Peyer's patch (tissue), 4 donors: ENCODE measurements around the gene EHD2. TPM values are rescaled to one million over a fixed set of nuclear protein-coding genes. Genes with fewer than 3 reads are reported as not detected.

Experiments used
- DNase-seq, 3 donors: peaks; one replicate each; pipeline ENCODE4 v3.0.0-alpha.2; 2017 to 2019
- H3K27ac ChIP-seq, 4 donors: fragments of 200-600 bp; sonication (generic); one replicate each; pipeline ENCODE4 v1.5.1; 2016 to 2019
- H3K27me3 ChIP-seq, 2 donors: fragments of 200-600 bp; sonication (generic); one replicate each; pipeline ENCODE4 v1.5.1; 2019
- H3K36me3 ChIP-seq, 3 donors: fragments of 200-600 bp; sonication (generic); one replicate each; pipeline ENCODE4 v1.5.1; 2016 to 2019
- H3K4me1 ChIP-seq, 4 donors: fragments of 200-600 bp; sonication (generic); one replicate each; pipeline ENCODE4 v1.5.1; 2016 to 2019
- H3K4me3 ChIP-seq, 4 donors: fragments of 200-600 bp; sonication (generic); 1 replicate in 3 of 4; 2 replicates in 1 of 4; pipeline ENCODE4 v1.5.1; 2016 to 2019; ENCODE audit warnings: mild to moderate bottlenecking in 1 of 4
- H3K9me3 ChIP-seq, 4 donors: fragments of 200-600 bp; sonication (generic); one replicate each; pipeline ENCODE4 v1.5.1; 2016 to 2019; ENCODE audit warnings: mild to moderate bottlenecking in 1 of 4
- CTCF ChIP-seq, 6 experiments: fragments of 450-650 bp in 4 of 6; fragments of 200-600 bp in 2 of 6; sonication (generic) in 1 of 6; IDR thresholded peaks; one replicate each; pipeline ENCODE4 v1.5.1; 2017 to 2019; ENCODE audit warnings: antibody characterized with exemption in 6 of 6, mild to moderate bottlenecking in 3 of 6, moderate library complexity in 1 of 6
- POLR2A ChIP-seq, 2 donors: fragments of 450-650 bp; IDR thresholded peaks; one replicate each; pipeline ENCODE4 v1.5.1; 2017; ENCODE audit warnings: antibody characterized with exemption in 2 of 2, mild to moderate bottlenecking in 2 of 2, moderate library complexity in 2 of 2
- total RNA-seq, 4 donors: library from RNA; depleted of rRNA; stranded (reverse); fragments of >200 nt; gene quantifications; one replicate each; pipeline ENCODE4 v1.1.0, GENCODE V29; 2016

The EHD2 gene
- total RNA-seq, 4 donors from 2014 or later = 11.2 to 117 (median 23.0) TPM

GRCh38 chr19:47693489-47693888 is 19.7 kb upstream of the EHD2 start:
- Histone ChIP-seq H3K27me3 (no peaks in the 10 kb centered on the region), H3K4me1 (no peaks in the 10 kb centered on the region), H3K27ac (no peak overlapping the region), H3K4me3 (no peak overlapping the region), H3K9me3 (no peaks in the 10 kb centered on the region), H3K36me3 (peaks cover 0 to 26% (median 0%) of the 10 kb centered on the region in 3 donors)
- no peak for DNase-seq
- TF ChIP-seq POLR2A (IDR thresholded peaks at IDR 0.05) (no peak), CTCF (IDR thresholded peaks at IDR 0.05) (no peak)

GRCh38 chr19:47693903-47694302 is 19.3 kb upstream of the EHD2 start:
- no peaks in the 10 kb centered on the region for H3K27me3 ChIP-seq
- TF ChIP-seq CTCF (IDR thresholded peaks at IDR 0.05) (no peak), POLR2A (IDR thresholded peaks at IDR 0.05) (no peak)
- H3K36me3 ChIP-seq = peaks cover 0 to 30% (median 0%) of the 10 kb centered on the region in 3 donors
- H3K4me3 ChIP-seq = no peak overlapping the region
- H3K4me1 ChIP-seq = no peaks in the 10 kb centered on the region
- H3K27ac ChIP-seq = no peak overlapping the region
- no peaks in the 10 kb centered on the region for H3K9me3 ChIP-seq
- no peak for DNase-seq

GRCh38 chr19:47694466-47695273 is 18.6 kb upstream of the EHD2 start:
- DNase-seq = no peak
- peaks cover 0 to 37% (median 0%) of the 10 kb centered on the region in 3 donors for H3K36me3 ChIP-seq

GRCh38 chr19:47695533-47696262 is 17.5 kb upstream of the EHD2 start:
- DNase-seq = no peak
- no peak overlapping the region for H3K27ac ChIP-seq
- H3K4me1 ChIP-seq = no peaks in the 10 kb centered on the region
- no peak overlapping the region for H3K4me3 ChIP-seq
- H3K9me3 ChIP-seq = no peaks in the 10 kb centered on the region
- TF ChIP-seq POLR2A (IDR thresholded peaks at IDR 0.05) = no peak
- TF ChIP-seq CTCF (IDR thresholded peaks at IDR 0.05) = no peak
- no peaks in the 10 kb centered on the region for H3K27me3 ChIP-seq
- peaks cover 0 to 42% (median 0%) of the 10 kb centered on the region in 3 donors for H3K36me3 ChIP-seq

More at GRCh38 chr19:47694466-47695273, 18.6 kb upstream of the EHD2 start:
- Histone ChIP-seq H3K9me3 (no peaks in the 10 kb centered on the region), H3K4me3 (no peak overlapping the region), H3K4me1 (no peaks in the 10 kb centered on the region), H3K27ac (no peak overlapping the region), H3K27me3 (no peaks in the 10 kb centered on the region)
- no peak for TF ChIP-seq CTCF (IDR thresholded peaks at IDR 0.05)
- TF ChIP-seq POLR2A (IDR thresholded peaks at IDR 0.05) = no peak

- Histone ChIP-seq H3K4me3 (no peak overlapping the region), H3K27me3 (no peaks in the 10 kb centered on the region), H3K36me3 (peaks cover 0 to 43% (median 0%) of the 10 kb centered on the region in 3 donors), H3K9me3 (no peaks in the 10 kb centered on the region), H3K27ac (no peak overlapping the region), H3K4me1 (no peaks in the 10 kb centered on the region)
- no peak for TF ChIP-seq POLR2A (IDR thresholded peaks at IDR 0.05)
- no peak for TF ChIP-seq CTCF (IDR thresholded peaks at IDR 0.05)
- DNase-seq = no peak
Measured at GRCh38 chr19:47696635-47697034, 16.6 kb upstream of the EHD2 start.
